Large intestine (tissue), 3 donors: ENCODE data around the gene TECRL. TPM values are rescaled to one million over a fixed set of nuclear protein-coding genes. Genes with fewer than 3 reads are reported as not detected.

Experiments
- DNase-seq, 2 donors: peaks; one replicate each; pipeline versions ENCODE4 v3.0.0 to v3.0.0-alpha.2; 2013
- H3K27ac ChIP-seq: one replicate; pipeline ENCODE4 v1.5.1; 2013; ENCODE audit warnings: low read length
- H3K27me3 ChIP-seq: 2 replicates; pipeline ENCODE4 v1.6.1; 2013; ENCODE audit warnings: low read length; ENCODE audit not compliant: control insufficient read depth, insufficient read depth
- H3K36me3 ChIP-seq: 2 replicates; pipeline ENCODE4 v1.6.1; 2013; ENCODE audit warnings: low read length; ENCODE audit not compliant: control insufficient read depth, insufficient read depth
- H3K4me1 ChIP-seq: one replicate; pipeline ENCODE4 v1.6.1; 2013; ENCODE audit warnings: low read length; ENCODE audit not compliant: control insufficient read depth, insufficient read depth
- H3K4me3 ChIP-seq: one replicate; pipeline ENCODE4 v1.5.1; 2013; ENCODE audit warnings: low read length
- H3K9me3 ChIP-seq: one replicate; pipeline ENCODE4 v1.6.1; 2013; ENCODE audit warnings: mild to moderate bottlenecking, low read depth, low read length, moderate library complexity; ENCODE audit not compliant: control insufficient read depth
- WGBS: methylation state at CpG from one replicate; pipeline ENCODE4 v1.1.5; 2013; ENCODE audit warnings: low lambda C conversion rate; ENCODE audit not compliant: insufficient coverage; 5-methylcytosine and 5-hydroxymethylcytosine counted together
- polyA plus RNA-seq: library from polyadenylated mRNA; unstranded; fragments of 120-200 nt; gene quantifications from one replicate; pipeline ENCODE4 v1.2.1, GENCODE V29; 2013

TECRL gene
- polyA plus RNA-seq, 1 donor = 0.16 TPM

DNA sequence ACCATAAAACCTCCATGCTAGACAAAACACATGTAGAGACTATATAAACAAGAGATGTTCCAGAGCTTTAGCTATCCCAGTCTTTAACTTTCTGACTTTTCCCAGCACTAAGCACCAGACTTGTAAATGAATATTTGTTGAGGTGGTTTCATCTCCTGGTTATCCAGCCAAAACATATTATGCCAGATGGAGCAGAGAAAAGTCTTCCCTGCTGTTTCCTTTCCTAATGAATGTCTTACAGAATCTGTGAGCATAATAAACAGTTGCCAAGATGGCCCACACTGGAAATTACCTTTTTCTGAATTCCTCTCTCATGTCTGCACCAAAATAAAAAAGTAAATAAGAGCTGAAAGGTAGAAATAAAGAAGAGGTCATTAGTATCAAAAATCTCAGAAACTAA lies 159.2 kb downstream of the TECRL start:
- no peaks in the 10 kb centered on the region for H3K27me3 ChIP-seq
- no peak overlapping the region for H3K4me3 ChIP-seq
- H3K4me1 ChIP-seq = no peaks in the 10 kb centered on the region
- peaks cover 4% of the 10 kb centered on the region for H3K9me3 ChIP-seq
- H3K36me3 ChIP-seq = no peaks in the 10 kb centered on the region
- no peak overlapping the region for H3K27ac ChIP-seq
- no peak for DNase-seq

DNA sequence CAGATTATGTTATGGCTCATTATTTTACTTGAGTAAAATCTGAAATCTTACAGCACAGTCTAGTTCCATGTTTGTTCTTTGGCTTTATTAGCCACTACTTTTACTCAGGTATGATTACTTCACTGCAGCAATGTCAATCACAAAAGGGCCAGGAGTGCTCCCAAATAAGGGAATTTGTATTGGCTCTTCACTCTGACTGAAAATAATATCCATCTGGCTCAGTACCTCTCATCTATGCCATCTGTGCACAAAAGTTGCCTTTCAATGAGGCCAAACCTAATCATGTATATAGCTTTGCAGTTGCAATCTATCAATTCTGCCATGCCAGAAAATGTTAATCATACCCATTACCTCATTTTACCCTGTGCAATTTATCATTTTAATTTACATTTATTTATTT lies 161.1 kb downstream of the TECRL start:
- H3K27me3 ChIP-seq = no peaks in the 10 kb centered on the region
- H3K36me3 ChIP-seq = no peaks in the 10 kb centered on the region
- DNase-seq = no peak
- H3K4me3 ChIP-seq = no peak overlapping the region
- H3K9me3 ChIP-seq = peaks cover 4% of the 10 kb centered on the region
- H3K4me1 ChIP-seq = no peaks in the 10 kb centered on the region
- H3K27ac ChIP-seq = no peak overlapping the region

DNA sequence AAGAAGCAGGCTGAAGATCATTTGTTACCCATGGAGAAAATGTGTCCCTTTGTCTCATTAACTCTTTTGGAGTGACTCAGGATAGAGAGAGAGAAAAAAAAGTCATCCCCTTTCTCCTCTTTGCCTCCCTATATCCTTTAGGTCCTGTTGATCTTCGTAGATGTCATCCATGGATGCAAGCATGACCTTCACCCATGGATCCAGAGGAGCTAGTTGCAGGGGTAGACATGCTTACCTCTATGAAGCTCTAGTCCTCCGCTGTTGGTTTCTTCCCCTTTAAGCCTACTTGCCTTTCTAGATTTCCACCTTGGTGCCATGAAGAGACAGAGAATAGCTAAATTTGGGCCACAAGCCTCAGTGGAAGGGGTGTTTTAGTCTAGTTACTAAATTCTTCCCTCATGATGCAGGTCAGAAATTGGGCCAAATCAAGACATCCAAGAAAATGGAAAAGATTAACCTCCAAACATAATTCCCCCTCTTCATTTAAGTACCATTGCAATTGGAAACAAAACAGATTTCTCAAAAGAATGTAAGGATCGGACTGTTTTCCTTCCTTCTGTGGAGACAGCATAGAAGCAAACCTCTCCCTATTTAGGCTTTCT lies 178.4 kb downstream of the TECRL start:
- no peak for DNase-seq
- peaks cover 5% of the 10 kb centered on the region for H3K9me3 ChIP-seq
- H3K4me1 ChIP-seq = no peaks in the 10 kb centered on the region
- H3K36me3 ChIP-seq = no peaks in the 10 kb centered on the region
- no peak overlapping the region for H3K4me3 ChIP-seq
- no CpG with 5 or more reads among the region's 3 CpGs for WGBS
- H3K27ac ChIP-seq = no peak overlapping the region
- no peaks in the 10 kb centered on the region for H3K27me3 ChIP-seq
